Coronary artery (tissue), 2 donors: ENCODE measurements around the gene ANKRD39.

ENCODE experiments used
- DNase-seq: peaks from one replicate; pipeline ENCODE4 v3.0.0-alpha.2; 2017; ENCODE audit warnings: low spot score
- H3K27ac ChIP-seq, 2 donors: fragments of 200-600 bp; sonication (generic); one replicate each; pipeline ENCODE4 v1.5.1; 2016 to 2019
- H3K4me3 ChIP-seq: fragments of 200-600 bp; sonication (generic); 2 replicates; pipeline ENCODE4 v1.5.1; 2016; ENCODE audit warnings: mild to moderate bottlenecking, moderate library complexity
- CTCF ChIP-seq: fragments of 200-600 bp; sonication (generic); IDR thresholded peaks from one replicate; pipeline ENCODE4 v1.5.1; 2019; ENCODE audit warnings: antibody characterized with exemption

The ANKRD39 gene

GRCh38 chr2:96832754-96833507 lies 24.9 kb downstream of the ANKRD39 start:
- Histone ChIP-seq H3K4me3 (no peak overlapping the region), H3K27ac (peak overlapping the region in 1 of 2 donors; percentile 29)
- DNase-seq = peak; percentile 74
- TF ChIP-seq CTCF = no peak

GRCh38 chr2:96832408-96832753 lies 25.4 kb downstream of the ANKRD39 start:
- H3K4me3 ChIP-seq = no peak overlapping the region
- peak overlapping the region in 1 of 2 donors; percentile 29 for H3K27ac ChIP-seq
- no peak for DNase-seq
- no peak for TF ChIP-seq CTCF

GRCh38 chr2:96831679-96832078 lies 26.1 kb downstream of the ANKRD39 start:
- DNase-seq = no peak
- H3K4me3 ChIP-seq = no peak overlapping the region
- no peak overlapping the region for H3K27ac ChIP-seq
- TF ChIP-seq CTCF = no peak

DNA sequence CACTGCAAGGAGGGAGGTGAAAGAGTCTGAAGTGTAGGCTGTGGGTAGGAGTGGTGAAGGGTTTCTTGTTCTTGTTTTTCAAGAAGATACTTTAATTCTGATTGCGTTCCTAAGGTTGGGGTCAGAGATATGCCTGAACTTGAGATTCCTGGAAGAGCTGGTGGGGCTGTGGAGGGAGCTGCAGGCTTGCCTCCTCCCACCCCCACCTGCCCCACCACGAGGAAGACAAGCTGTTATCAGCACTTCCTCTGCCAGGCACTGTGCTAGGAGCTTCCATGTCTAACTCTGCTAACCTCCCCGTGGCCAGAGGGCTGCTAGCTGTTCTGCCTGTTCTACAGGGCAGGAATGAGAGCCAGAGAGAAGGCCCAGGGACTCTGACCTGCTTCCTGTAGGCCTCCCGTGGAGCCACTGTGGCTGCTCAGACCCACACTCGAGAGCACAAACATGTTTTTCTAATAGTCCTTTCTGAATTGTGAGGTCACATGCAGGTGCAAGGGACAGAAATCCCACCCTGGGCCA lies 27.7 kb downstream of the ANKRD39 start:
- H3K4me3 ChIP-seq = no peak overlapping the region

GRCh38 chr2:96828874-96829273 lies 28.9 kb downstream of the ANKRD39 start:
- no peak for DNase-seq
- no peak for TF ChIP-seq CTCF
- no peak overlapping the region for H3K4me3 ChIP-seq
- no peak overlapping the region for H3K27ac ChIP-seq

More for the DNA sequence above, 27.7 kb downstream of the ANKRD39 start:
- no peak overlapping the region for H3K27ac ChIP-seq
- no peak for TF ChIP-seq CTCF
- no peak for DNase-seq

GRCh38 chr2:96828436-96828835 lies 29.4 kb downstream of the ANKRD39 start:
- Histone ChIP-seq H3K4me3 (no peak overlapping the region), H3K27ac (no peak overlapping the region)
- no peak for TF ChIP-seq CTCF
- DNase-seq = no peak
